ENCODE data around the gene RIPOR2. TPM values are rescaled to one million over a fixed set of nuclear protein-coding genes. Genes with fewer than 3 reads are reported as not detected.

RIPOR2 gene
- total and polyA plus RNA-seq, 10 of the 15 experiments (the other 5 are each of a cell fraction or from before 2014, with no cell fraction given), result 22.2 to 48.2 (median 34.7) TPM

GRCh38 chr6:24910961-24911725 lies 24.6 kb downstream of the RIPOR2 start (continued):
- TF ChIP-seq TAF1 (IDR thresholded peaks at IDR 0.05; ENCODE audit: borderline replicate concordance, low read depth, low read length) (no peak), CHD2 (IDR thresholded peaks at IDR 0.05; ENCODE audit: borderline replicate concordance, low read depth, low read length) (no peak), EGR1 (IDR thresholded peaks at IDR 0.05; ENCODE audit: borderline replicate concordance in 1 of 2, low read depth in 2 of 2, low read length in 2 of 2) (0 out of 3 replicates have a peak, but pooled peaks of 1 of the 2 experiments have one; percentile 46), ZNF384 (IDR thresholded peaks at IDR 0.05; ENCODE audit: borderline replicate concordance, low read depth, low read length) (no peak), EP300 (IDR thresholded peaks at IDR 0.05; ENCODE audit: borderline replicate concordance in 1 of 2, control insufficient read depth in 1 of 2, low read depth in 2 of 2, low read length in 2 of 2) (no peak), ELK1 (IDR thresholded peaks at IDR 0.05; ENCODE audit: low read depth, low read length) (no peak), POLR2AphosphoS5 (IDR thresholded peaks at IDR 0.05; ENCODE audit: low read length) (no peak), PKNOX1 (IDR thresholded peaks at IDR 0.05) (no peak), TCF3 (IDR thresholded peaks at IDR 0.05; ENCODE audit: borderline replicate concordance, insufficient read depth, low read depth, low read length) (no peak), NFYB (IDR thresholded peaks at IDR 0.05; ENCODE audit: insufficient read depth, low read depth, low read length) (no peak), CBX3 (IDR thresholded peaks at IDR 0.05; ENCODE audit: borderline replicate concordance, low read depth) (no peak)
- TF ChIP-seq, protein P1, sequence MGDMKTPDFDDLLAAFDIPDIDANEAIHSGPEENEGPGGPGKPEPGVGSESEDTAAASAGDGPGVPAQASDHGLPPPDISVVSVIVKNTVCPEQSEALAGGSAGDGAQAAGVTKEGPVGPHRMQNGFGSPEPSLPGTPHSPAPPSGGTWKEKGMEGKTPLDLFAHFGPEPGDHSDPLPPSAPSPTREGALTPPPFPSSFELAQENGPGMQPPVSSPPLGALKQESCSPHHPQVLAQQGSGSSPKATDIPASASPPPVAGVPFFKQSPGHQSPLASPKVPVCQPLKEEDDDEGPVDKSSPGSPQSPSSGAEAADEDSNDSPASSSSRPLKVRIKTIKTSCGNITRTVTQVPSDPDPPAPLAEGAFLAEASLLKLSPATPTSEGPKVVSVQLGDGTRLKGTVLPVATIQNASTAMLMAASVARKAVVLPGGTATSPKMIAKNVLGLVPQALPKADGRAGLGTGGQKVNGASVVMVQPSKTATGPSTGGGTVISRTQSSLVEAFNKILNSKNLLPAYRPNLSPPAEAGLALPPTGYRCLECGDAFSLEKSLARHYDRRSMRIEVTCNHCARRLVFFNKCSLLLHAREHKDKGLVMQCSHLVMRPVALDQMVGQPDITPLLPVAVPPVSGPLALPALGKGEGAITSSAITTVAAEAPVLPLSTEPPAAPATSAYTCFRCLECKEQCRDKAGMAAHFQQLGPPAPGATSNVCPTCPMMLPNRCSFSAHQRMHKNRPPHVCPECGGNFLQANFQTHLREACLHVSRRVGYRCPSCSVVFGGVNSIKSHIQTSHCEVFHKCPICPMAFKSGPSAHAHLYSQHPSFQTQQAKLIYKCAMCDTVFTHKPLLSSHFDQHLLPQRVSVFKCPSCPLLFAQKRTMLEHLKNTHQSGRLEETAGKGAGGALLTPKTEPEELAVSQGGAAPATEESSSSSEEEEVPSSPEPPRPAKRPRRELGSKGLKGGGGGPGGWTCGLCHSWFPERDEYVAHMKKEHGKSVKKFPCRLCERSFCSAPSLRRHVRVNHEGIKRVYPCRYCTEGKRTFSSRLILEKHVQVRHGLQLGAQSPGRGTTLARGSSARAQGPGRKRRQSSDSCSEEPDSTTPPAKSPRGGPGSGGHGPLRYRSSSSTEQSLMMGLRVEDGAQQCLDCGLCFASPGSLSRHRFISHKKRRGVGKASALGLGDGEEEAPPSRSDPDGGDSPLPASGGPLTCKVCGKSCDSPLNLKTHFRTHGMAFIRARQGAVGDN (IDR thresholded peaks at IDR 0.05), result no peak
